A549 (cell line): ENCODE measurements around the gene PLA2G1B. TPM values are rescaled to one million over a fixed set of nuclear protein-coding genes. Genes with fewer than 3 reads are reported as not detected.

Experiments used
- ATAC-seq, 2 experiments: fragments of 200-7000 bp in 1 of 2; fragments of >200 bp in 1 of 2; cut with Nextera tagmentation in 1 of 2; cut with Tn5 transposase in 1 of 2; 3 replicates each; pipeline versions ENCODE4 v1.8.0 to v1.9.1; 2018 to 2020; ENCODE audit warnings: mild to moderate bottlenecking in 1 of 2, moderate library complexity in 1 of 2
- CTCF ChIA-PET: fragments of 300-600 bp; sonication (Branson Sonifier 250); formaldehyde crosslinking; extraction: SDS; loops from one replicate; lab custom pipeline; 2021; ENCODE audit warnings: antibody characterized with exemption, inconsistent platforms; lab: Yijun Ruan, JAX
- POLR2A ChIA-PET: fragments of 350-600 bp; formaldehyde crosslinking; extraction: SDS; loops from one replicate; lab custom pipeline; 2021; ENCODE audit warnings: antibody characterized with exemption, inconsistent platforms; lab: Yijun Ruan, JAX
- DNase-seq, 2 experiments: peaks; one replicate each; pipeline versions ENCODE4 v3.0.0 to v3.0.0-alpha.2; 2011 to 2016; ENCODE audit warnings: low read depth in 1 of 2, low spot score in 1 of 2
- FAIRE-seq: peaks from 2 replicates; lab custom pipeline; 2011; peaks lifted over from hg19 to GRCh38; lab: Jason Lieb, UNC
- H3K27ac ChIP-seq, 2 experiments: fragments of >200 bp; sonication (Bioruptor Twin); formaldehyde crosslinking; 3 replicates each; pipeline ENCODE4 v1.5.1; 2016 to 2017
- H3K4me1 ChIP-seq: fragments of >200 bp; sonication (Bioruptor Twin); formaldehyde crosslinking; 3 replicates; pipeline ENCODE4 v1.6.1; 2016
- H3K4me2 ChIP-seq: fragments of >200 bp; sonication (Bioruptor Twin); formaldehyde crosslinking; 3 replicates; pipeline ENCODE4 v1.6.1; 2016
- H3K4me3 ChIP-seq: fragments of >200 bp; sonication (Bioruptor Twin); formaldehyde crosslinking; 3 replicates; pipeline ENCODE4 v1.5.1; 2016
- H3K9me3 ChIP-seq: fragments of >200 bp; sonication (Bioruptor Twin); formaldehyde crosslinking; 3 replicates; pipeline ENCODE4 v1.6.1; 2016
- CHD2 ChIP-seq: fragments of 150-350 bp; IDR thresholded peaks from 2 replicates; pipeline ENCODE4 v1.6.1; 2014; ENCODE audit warnings: low read length; ENCODE audit not compliant: partially characterized antibody
- CHD4 ChIP-seq: fragments of 200-600 bp; sonication (generic); IDR thresholded peaks from 2 replicates; pipeline ENCODE4 v1.6.1; 2016; ENCODE audit warnings: antibody characterized with exemption, mild to moderate bottlenecking, borderline replicate concordance
- EP300 ChIP-seq, 2 experiments: fragments of >200 bp; sonication (Bioruptor Twin); formaldehyde crosslinking; IDR thresholded peaks; 2 replicates in 1 of 2; 3 replicates in 1 of 2; pipeline ENCODE4 v1.6.1; 2016 to 2017
- FOXS1 ChIP-seq: fragments of 250-450 bp; sonication (Bioruptor Pico); IDR thresholded peaks from 2 replicates; pipeline ENCODE4 v1.5.0; 2020; ENCODE audit warnings: mild to moderate bottlenecking, moderate library complexity
- HEYL ChIP-seq: fragments of 250-450 bp; sonication (Bioruptor Pico); IDR thresholded peaks from 2 replicates; pipeline ENCODE4 v1.8.0; 2021; ENCODE audit warnings: mild to moderate bottlenecking, moderate library complexity
- MAFK ChIP-seq: fragments of 450-650 bp; IDR thresholded peaks from 2 replicates; pipeline ENCODE4 v1.6.1; 2014; ENCODE audit not compliant: partially characterized antibody
- NPAS2 ChIP-seq: fragments of 250-450 bp; sonication (Bioruptor Pico); IDR thresholded peaks from 2 replicates; pipeline ENCODE4 v1.8.0; 2022; ENCODE audit warnings: mild to moderate bottlenecking, moderate library complexity, borderline replicate concordance
- POLR2A ChIP-seq: IDR thresholded peaks from 2 replicates; pipeline ENCODE4 v1.6.1; 2012; ENCODE audit warnings: mild to moderate bottlenecking, low read length
- RCOR1 ChIP-seq: fragments of 150-350 bp; IDR thresholded peaks from 2 replicates; pipeline ENCODE4 v1.6.1; 2014; ENCODE audit warnings: antibody characterized with exemption, low read length, low read depth
- SREBF2 ChIP-seq: fragments of 450-650 bp; IDR thresholded peaks from 2 replicates; pipeline ENCODE4 v1.6.1; 2014; ENCODE audit warnings: mild to moderate bottlenecking, moderate library complexity
- TP53 ChIP-seq: fragments of 250-450 bp; sonication (Bioruptor Pico); IDR thresholded peaks from 2 replicates; pipeline ENCODE4 v1.5.0; 2021; ENCODE audit warnings: mild to moderate bottlenecking, moderate library complexity
- ZC3H11A ChIP-seq: fragments of 450-650 bp; IDR thresholded peaks from 2 replicates; pipeline ENCODE4 v1.6.1; 2014; ENCODE audit warnings: antibody characterized with exemption, mild to moderate bottlenecking
- ZFP36 ChIP-seq: fragments of 450-650 bp; IDR thresholded peaks from 2 replicates; pipeline ENCODE4 v1.6.1; 2014; ENCODE audit warnings: borderline replicate concordance; ENCODE audit not compliant: partially characterized antibody
- WGBS: methylation state at CpG from one replicate; pipeline ENCODE4 v1.1.6; 2017; ENCODE audit errors: missing lambda C conversion rate; 5-methylcytosine and 5-hydroxymethylcytosine counted together
- polyA plus RNA-seq, 4 experiments: library from polyadenylated mRNA; depleted of rRNA in 3 of 4; stranded (reverse); fragments of >200 nt; fragmentation: RNase III in 1 of 4; extraction: RNeasy Plus Mini Kit Qiagen cat#74134 plus additional on column Dnase treatment in 1 of 4; gene quantifications; 2 replicates in 3 of 4; 3 replicates in 1 of 4; pipeline ENCODE4 v1.2.3, GENCODE V29; 2011 to 2017
- TF ChIP-seq, protein P1 (sequence below): fragments of >200 bp; sonication (Bioruptor Twin); formaldehyde crosslinking; IDR thresholded peaks from 3 replicates; pipeline ENCODE4 v1.5.1; 2016
- TF ChIP-seq, protein P2 (sequence below): fragments of 200-600 bp; sonication (generic); IDR thresholded peaks from 2 replicates; pipeline ENCODE4 v1.6.1; 2016; ENCODE audit warnings: antibody characterized with exemption, mild to moderate bottlenecking, moderate library complexity

PLA2G1B gene
- polyA plus RNA-seq, 2 of the 4 experiments (the other 2 are of a cell fraction): 0.21 TPM; not detected in 1

DNA sequence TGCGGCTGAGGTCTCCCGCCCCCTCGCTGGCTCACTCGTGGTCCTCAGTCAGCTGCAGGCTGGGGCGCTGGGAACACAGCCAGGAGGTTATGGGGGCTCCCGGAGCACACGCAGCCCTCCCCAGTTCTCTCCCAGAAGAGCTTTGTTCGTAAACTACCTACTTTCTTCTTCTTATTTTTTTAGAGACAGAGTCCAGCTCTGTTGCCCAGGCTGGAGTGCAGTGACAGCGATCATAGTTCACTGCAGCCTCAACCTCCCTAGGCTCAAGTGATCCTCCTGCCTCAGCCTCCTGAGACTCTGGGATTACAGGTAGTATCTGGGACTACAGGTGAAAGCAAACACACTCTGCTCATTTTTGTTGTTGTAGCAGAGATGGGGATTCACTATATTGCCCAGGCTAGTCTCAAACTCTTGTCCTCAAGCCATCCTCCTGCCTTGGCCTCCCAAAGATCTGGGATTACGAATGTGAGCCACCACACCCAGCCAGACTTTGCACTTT lies 15.5 kb upstream of the PLA2G1B start:
- ChIA-PET CTCF (interaction anchor here (0.6 to 1.6 kb wide), 4 partner anchors 13 to 212 kb away, joined by 3 to 7 read pairs (median 3); no protein-coding TSS in a partner anchor), POLR2A (no interaction called here)
- WGBS: 93% methylated on average over 10 of the region's 10 CpGs
- Histone ChIP-seq H3K4me3 (no peak overlapping the region), H3K27ac (no peak overlapping the region), H3K4me1 (no peaks in the 10 kb centered on the region), H3K4me2 (no peak overlapping the region), H3K9me3 (peaks cover 3% of the 10 kb centered on the region; the same call in 2 of the 3 replicates)
- FAIRE-seq (no peak), ATAC-seq (no peak), DNase-seq (no peak)
- no peak for TF ChIP-seq POLR2A
- TF ChIP-seq ZFP36: no peak
- no peak for TF ChIP-seq TP53
- TF ChIP-seq HEYL (CRISPR knock-in tag): no peak
- TF ChIP-seq, protein P1, sequence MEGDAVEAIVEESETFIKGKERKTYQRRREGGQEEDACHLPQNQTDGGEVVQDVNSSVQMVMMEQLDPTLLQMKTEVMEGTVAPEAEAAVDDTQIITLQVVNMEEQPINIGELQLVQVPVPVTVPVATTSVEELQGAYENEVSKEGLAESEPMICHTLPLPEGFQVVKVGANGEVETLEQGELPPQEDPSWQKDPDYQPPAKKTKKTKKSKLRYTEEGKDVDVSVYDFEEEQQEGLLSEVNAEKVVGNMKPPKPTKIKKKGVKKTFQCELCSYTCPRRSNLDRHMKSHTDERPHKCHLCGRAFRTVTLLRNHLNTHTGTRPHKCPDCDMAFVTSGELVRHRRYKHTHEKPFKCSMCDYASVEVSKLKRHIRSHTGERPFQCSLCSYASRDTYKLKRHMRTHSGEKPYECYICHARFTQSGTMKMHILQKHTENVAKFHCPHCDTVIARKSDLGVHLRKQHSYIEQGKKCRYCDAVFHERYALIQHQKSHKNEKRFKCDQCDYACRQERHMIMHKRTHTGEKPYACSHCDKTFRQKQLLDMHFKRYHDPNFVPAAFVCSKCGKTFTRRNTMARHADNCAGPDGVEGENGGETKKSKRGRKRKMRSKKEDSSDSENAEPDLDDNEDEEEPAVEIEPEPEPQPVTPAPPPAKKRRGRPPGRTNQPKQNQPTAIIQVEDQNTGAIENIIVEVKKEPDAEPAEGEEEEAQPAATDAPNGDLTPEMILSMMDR: no peak
- no peak for TF ChIP-seq NPAS2 (CRISPR knock-in tag)
- TF ChIP-seq CHD4: no peak
- no peak for TF ChIP-seq EP300 (IDR thresholded peaks at IDR 0.05)
- TF ChIP-seq RCOR1: no peak

DNA sequence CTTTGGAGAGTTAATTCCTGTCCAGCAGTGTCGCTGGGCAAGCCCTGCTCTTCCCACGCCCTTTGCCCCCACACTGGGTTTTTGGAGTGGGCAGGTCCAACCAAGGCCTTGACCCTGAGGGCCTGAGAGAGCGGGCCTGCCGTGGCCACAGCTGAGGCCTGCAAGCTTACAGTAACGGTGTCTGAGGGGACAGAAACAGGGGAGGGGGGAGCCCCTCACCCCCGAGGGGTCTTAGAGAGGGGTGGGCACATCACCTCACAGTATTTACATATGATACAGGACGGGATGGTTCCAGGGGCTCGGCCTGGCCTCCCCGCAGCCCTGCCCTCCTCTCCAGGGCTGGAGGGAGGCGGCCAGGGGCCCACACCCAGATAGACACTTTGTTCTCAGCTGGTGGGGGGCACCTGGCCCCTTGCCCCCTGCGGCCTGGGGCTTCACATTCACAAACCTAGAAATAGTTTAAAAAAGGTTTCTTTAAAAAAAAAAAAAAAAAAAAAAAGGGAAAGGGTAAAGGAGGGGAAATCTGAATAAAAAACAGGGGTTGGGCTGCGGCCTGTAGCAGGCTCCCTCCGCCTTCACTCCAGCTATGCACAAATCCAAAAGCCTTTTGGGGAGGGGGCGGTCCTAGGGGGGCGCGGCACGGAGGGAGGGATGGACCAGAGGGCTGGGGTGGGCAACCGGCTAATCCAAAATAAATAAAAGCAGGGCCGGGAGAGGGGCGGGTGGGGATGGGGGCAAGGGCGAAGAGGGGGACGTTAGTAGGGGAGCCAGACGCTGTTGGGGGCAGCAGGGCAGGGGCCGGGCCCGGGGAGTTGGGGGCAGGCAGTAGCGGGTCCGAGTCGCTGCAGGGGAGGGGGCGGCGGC lies 14.8 kb upstream of the PLA2G1B start:
- H3K4me2 ChIP-seq: no peak overlapping the region
- no peak overlapping the region for H3K27ac ChIP-seq
- WGBS: 82% methylated on average over 24 of the region's 30 CpGs
- FAIRE-seq: no peak
- ChIA-PET POLR2A (no interaction called here), CTCF (interaction anchor here (0.6 to 1.6 kb wide), 6 partner anchors 13 to 212 kb away, joined by 3 to 7 read pairs (median 3); no protein-coding TSS in a partner anchor)
- no peak for ATAC-seq
- TF ChIP-seq MAFK: no peak
- no peak for TF ChIP-seq SREBF2
- peaks cover 9% of the 10 kb centered on the region for H3K9me3 ChIP-seq
- H3K4me3 ChIP-seq: no peak overlapping the region
- DNase-seq: no peak
- no peaks in the 10 kb centered on the region for H3K4me1 ChIP-seq

DNA sequence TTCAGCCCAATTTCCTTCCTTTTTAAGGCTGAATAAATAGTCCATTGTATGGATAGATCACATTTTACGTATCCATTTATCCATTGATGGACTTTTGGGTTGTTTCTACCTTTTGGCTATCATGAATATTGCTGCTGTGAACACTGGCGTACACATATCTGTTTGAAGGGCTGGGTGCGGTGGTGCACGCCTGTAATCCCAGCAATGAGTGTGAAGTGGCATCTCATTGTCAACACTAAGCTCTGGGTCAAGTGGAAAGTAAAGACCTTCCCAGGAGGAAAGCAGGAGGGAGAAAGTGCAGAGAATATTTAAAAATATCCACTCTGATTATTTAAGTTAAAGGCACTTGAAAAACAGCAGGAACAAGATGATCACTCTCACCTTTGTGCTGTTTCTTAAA lies 11.7 kb upstream of the PLA2G1B start:
- no peak overlapping the region for H3K4me2 ChIP-seq
- TF ChIP-seq, protein P2, sequence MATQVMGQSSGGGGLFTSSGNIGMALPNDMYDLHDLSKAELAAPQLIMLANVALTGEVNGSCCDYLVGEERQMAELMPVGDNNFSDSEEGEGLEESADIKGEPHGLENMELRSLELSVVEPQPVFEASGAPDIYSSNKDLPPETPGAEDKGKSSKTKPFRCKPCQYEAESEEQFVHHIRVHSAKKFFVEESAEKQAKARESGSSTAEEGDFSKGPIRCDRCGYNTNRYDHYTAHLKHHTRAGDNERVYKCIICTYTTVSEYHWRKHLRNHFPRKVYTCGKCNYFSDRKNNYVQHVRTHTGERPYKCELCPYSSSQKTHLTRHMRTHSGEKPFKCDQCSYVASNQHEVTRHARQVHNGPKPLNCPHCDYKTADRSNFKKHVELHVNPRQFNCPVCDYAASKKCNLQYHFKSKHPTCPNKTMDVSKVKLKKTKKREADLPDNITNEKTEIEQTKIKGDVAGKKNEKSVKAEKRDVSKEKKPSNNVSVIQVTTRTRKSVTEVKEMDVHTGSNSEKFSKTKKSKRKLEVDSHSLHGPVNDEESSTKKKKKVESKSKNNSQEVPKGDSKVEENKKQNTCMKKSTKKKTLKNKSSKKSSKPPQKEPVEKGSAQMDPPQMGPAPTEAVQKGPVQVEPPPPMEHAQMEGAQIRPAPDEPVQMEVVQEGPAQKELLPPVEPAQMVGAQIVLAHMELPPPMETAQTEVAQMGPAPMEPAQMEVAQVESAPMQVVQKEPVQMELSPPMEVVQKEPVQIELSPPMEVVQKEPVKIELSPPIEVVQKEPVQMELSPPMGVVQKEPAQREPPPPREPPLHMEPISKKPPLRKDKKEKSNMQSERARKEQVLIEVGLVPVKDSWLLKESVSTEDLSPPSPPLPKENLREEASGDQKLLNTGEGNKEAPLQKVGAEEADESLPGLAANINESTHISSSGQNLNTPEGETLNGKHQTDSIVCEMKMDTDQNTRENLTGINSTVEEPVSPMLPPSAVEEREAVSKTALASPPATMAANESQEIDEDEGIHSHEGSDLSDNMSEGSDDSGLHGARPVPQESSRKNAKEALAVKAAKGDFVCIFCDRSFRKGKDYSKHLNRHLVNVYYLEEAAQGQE: no peak
- no peak for TF ChIP-seq FOXS1
- no peak for TF ChIP-seq CHD2
- TF ChIP-seq ZC3H11A: no peak
- ATAC-seq: no peak
- ChIA-PET POLR2A (no interaction called here), CTCF (interaction anchor here (0.6 to 1.8 kb wide), 6 partner anchors 13 to 731 kb away, joined by 3 to 11 read pairs (median 4); no protein-coding TSS in a partner anchor)
- WGBS: 76% methylated on average over 4 of the region's 4 CpGs
- H3K9me3 ChIP-seq: peaks cover 23% of the 10 kb centered on the region
- H3K4me1 ChIP-seq: no peaks in the 10 kb centered on the region
- H3K4me3 ChIP-seq: no peak overlapping the region
- no peak for DNase-seq
- FAIRE-seq: no peak
- H3K27ac ChIP-seq: no peak overlapping the region
